HG02759 (cell line): ENCODE results near the gene TRIM25.

Experiments used
- ATAC-seq: cut with Tn5 transposase; IDR thresholded peaks from one replicate; pipeline ENCODE4 v1.9.1; 2021; ENCODE audit warnings: mild to moderate bottlenecking, moderate library complexity; ENCODE audit not compliant: unreplicated experiment

Gene TRIM25

GRCh38 chr17:56896968-56897359 lies 16.9 kb downstream of the TRIM25 start:
- ATAC-seq: no peak

GRCh38 chr17:56896217-56896967 lies 17.5 kb downstream of the TRIM25 start:
- ATAC-seq: no peak

DNA sequence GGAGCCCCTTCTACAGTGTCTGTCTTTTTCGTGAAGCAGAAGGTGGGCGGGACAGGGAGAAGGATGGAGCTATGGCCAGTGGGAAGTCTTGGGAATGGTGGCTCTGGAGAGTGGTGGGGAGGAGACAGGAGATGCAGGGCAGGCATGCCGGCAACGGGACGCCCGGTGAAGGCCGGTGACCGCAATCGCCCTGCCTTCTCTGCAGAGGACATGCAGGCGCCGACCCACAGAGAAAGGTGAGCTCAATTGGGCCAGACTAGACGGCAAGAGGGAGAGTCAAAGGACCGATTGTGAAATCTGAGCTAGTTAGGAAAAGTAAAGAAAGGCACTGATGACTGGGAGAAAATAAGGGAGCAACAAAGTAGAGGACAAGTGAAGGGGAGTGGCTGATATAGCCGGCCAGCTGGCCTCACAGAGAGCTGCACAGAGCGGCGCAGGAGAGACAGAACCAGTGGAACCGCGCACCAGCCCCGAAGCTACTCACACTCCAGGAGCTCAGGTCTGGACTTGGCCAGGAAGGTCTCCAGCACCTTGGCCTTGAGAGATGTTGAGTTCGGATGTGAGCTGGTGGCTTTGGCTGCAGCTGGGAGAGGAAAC lies 18.9 kb downstream of the TRIM25 start:
- ATAC-seq: no peak

- no peak for ATAC-seq
Measured at GRCh38 chr17:56893503-56893902, 20.3 kb downstream of the TRIM25 start.

- no peak for ATAC-seq
Measured at GRCh38 chr17:56892333-56892732, 21.5 kb downstream of the TRIM25 start.

GRCh38 chr17:56891751-56892150 lies 22.1 kb downstream of the TRIM25 start:
- ATAC-seq: no peak

- no peak for ATAC-seq
Measured at GRCh38 chr17:56890906-56891674, 22.8 kb downstream of the TRIM25 start.

- ATAC-seq: no peak
Measured at GRCh38 chr17:56890390-56890789, 23.5 kb downstream of the TRIM25 start.

DNA sequence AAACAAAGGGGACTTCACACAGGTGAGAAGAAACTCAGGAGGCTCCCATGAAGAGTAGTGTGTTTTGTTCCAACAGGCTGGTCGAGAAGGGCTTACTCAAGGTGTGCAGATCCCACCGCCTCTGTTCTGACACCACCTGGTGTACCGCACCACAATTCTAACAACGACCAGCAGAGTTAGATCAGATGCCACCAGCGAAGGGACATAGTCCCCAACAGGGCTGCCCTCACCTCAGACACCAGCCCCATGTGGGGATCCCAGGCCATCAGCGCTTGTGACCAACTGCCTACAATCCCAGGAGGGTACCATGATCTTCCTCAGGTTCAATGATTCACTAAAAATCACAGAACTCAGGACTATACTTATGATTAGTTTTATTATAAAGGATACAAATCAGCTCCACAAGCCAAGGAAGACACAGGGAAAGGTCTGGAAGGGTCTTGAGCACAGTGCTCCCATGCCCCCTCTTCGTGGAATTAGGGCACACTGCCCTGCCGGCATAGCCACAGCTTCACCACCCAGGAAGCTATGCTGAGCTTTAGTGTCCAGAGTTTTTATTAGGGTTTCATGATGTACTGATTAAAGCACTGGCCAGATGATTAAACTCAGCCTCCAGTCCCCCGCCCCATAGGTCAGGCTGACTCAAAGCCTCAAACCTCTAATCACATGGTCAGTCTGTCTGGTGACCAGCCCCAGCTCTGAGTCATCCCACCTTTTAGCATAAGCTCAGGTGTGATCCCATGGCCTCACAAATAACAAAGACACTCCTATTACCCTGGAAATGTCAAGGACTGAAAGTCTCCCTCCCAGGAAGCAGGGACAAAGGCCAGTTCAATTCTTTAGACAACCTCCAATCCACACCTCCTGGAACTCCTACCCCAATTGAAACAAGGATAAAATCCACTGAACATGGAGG lies 26.0 kb downstream of the TRIM25 start:
- no peak for ATAC-seq

DNA sequence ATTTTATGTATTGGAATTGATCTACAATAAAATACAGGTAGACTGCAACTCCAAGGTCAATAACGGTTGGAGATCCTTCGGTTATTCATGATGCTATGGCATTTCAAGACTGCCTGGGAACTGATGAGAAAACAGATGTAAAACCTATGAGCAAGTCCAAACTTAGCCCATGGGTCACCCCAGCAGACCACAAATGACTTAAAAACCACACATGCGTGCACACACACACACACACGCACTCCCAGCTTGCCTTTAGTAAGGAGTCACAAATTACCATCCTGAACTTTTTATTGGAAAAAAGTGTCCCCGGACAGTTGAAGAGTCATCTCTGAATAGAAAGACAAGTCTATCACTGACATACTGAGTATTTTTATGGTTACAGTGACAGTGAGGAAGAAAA lies 26.7 kb downstream of the TRIM25 start:
- ATAC-seq: no peak

DNA sequence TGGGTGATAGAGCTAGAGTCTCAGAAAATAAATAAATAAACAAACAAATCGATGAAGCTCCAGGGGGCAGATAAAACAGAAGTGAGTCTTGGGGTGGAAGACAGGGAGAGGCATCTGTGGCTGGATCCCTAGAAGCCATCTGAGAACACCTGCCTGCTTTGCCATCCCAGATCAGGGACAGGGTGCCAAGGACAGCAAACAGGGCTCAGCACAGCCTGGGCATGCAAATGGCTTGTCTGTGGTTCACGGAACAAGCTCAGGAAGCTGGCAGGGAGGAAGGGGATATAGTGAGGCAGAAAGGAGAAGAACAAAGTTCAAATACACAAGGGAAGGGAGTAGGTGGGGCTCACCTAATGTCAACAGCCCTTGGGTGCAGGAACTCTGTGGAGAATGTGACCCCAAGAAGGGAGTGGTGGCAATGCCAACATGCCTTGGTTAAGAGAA lies 27.5 kb downstream of the TRIM25 start:
- ATAC-seq: no peak

GRCh38 chr17:56885312-56885657 lies 28.6 kb downstream of the TRIM25 start:
- no peak for ATAC-seq

DNA sequence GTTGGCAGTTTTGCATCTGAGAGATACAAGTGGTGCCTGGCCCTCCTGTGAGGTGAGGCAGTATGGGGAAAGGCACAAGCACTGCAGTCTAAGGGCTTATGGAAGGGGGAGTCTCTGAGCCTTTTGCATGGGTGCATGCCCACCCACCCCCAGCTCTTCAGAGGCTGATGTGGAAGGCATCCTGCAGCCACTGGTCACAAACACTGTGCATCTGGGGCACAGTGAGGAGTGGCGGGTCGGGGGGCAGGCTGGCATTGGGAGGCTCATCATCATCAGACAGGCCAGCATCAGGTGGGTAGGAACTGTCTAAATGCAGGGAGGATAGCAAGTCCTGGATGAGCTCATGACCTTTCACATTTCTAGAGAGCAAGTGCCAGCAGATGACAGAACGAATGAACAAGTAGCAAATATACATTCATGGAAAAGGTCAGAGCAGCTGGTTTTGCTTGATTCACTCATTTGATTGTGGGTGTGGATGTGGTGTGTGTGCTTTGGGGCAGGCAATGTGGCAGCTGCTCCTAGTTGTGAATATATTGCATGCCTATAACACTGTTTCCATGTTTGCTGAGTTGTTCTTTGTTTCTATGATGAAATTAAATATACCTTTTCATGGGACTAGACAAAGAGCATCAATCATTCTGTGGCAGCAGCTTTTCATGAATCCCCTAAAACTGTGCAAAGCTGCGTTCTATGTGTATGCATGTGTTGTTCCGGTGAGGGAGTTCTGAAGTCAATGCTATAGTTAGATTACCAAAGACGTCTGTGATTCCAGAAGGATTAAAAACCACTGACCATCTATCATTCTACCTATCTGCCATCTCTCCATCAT lies 29.2 kb downstream of the TRIM25 start:
- ATAC-seq: no peak

- ATAC-seq: no peak
Measured at GRCh38 chr17:56883616-56884015, 30.2 kb downstream of the TRIM25 start.

- ATAC-seq: no peak
Measured at GRCh38 chr17:56881685-56882295, 32.1 kb downstream of the TRIM25 start.

DNA sequence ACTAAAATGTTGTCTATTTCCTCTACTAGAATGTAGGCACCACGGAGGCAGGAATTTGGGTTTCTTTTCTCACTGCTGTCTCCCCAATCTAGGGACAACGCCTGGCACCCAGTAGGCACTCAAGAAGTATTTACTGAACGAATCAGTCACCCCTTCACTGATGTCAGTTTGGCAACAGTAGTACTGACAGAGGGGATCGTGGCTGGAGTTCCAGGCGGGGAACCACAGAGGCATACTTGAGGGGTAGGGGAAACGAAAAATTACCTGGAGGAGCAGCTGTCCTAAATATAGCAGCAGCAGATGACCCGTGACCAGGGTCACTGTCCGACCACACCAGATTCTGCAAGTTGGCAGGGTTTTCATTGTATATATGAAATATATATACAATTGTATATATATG lies 33.3 kb downstream of the TRIM25 start:
- ATAC-seq: no peak

DNA sequence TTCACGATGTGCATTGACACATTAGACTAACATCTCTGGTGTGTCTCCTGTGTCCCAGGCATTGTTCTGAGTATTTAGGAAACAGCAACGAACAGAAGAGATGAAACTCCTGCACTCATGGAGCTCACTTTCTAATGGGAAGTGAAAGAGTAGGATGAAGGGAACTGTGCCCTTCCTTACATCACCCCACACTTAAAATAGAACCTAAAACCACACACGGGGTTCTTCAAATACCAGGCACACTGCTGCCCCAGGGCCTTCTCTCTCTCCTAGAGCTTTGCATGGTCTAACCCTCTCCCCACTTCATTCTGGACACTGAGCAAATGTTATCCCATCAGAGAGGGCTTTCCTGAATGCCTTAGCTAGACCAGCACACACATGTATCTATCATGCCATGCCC lies 33.7 kb downstream of the TRIM25 start:
- ATAC-seq: no peak

DNA sequence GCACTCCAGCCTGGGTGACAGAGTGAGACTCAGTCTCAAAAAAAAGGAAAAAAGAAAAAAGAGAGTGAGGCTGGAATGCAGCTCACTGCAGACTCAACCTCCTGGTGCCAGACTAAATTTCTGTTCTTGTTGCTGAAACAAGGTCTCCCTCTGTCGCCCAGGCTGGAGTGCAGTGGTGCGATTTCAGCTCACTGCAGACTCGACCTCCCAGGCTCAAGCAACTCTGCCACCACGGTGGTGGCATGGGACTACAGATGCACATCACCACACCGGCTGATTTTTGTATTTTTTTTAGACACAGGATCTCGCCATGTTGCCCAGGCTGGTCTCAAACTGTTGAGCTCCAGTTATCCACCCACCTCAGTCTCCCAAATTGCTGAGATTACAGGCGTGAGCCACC lies 34.6 kb downstream of the TRIM25 start:
- ATAC-seq: no peak

- no peak for ATAC-seq
Measured at GRCh38 chr17:56876766-56877179, 37.1 kb downstream of the TRIM25 start.
